Stimulated activated CD4-positive, alpha-beta T cell treated with anti-CD3 and anti-CD28 coated beads, Interleukin-1b, Interleukin-23, amount 100 ng/mL, for 24 hours (primary cell): ENCODE measurements around the gene B4GALNT4.
"Not testable (repeated sequence)": the region's sequence is repeated elsewhere in the genome, so short reads cannot be mapped to it uniquely, and the experiment has no call there.

Experiments used
- DNase-seq, 4 experiments: peaks; one replicate each; pipeline ENCODE4 v3.0.0-alpha.2; 2020; ENCODE audit warnings: low read depth in 4 of 4, low spot score in 1 of 4

The B4GALNT4 gene

GRCh38 chr11:391117-392017 is 22.1 kb downstream of the B4GALNT4 start:
- DNase-seq: no peak

- DNase-seq: no peak
Measured at GRCh38 chr11:392102-392777, 22.9 kb downstream of the B4GALNT4 start.

- no peak for DNase-seq
Measured at GRCh38 chr11:393219-394033, 24.1 kb downstream of the B4GALNT4 start.

GRCh38 chr11:394034-394857 is 24.9 kb downstream of the B4GALNT4 start, which contains the start of gene PKP3:
Gene PKP3, plus strand, starts transcription at chr11:394209. Its CDS starts 84 bp downstream, at chr11:394293.
- DNase-seq: no peak

- no peak for DNase-seq
Measured at GRCh38 chr11:394858-395655, 25.8 kb downstream of the B4GALNT4 start.

- no peak for DNase-seq
Measured at GRCh38 chr11:395866-396265, 26.6 kb downstream of the B4GALNT4 start.

- no peak for DNase-seq
Measured at GRCh38 chr11:396511-396947, 27.2 kb downstream of the B4GALNT4 start.

- DNase-seq: no peak
Measured at GRCh38 chr11:396948-397548, 27.7 kb downstream of the B4GALNT4 start.

- DNase-seq: no peak
Measured at GRCh38 chr11:398826-399225, 29.5 kb downstream of the B4GALNT4 start.

- DNase-seq: no peak
Measured at GRCh38 chr11:399731-400211, 30.5 kb downstream of the B4GALNT4 start.

GRCh38 chr11:400241-400689 is 31.0 kb downstream of the B4GALNT4 start:
- no peak for DNase-seq

- DNase-seq: not testable (repeated sequence)
Measured at GRCh38 chr11:401196-401595, 31.9 kb downstream of the B4GALNT4 start.

- no peak for DNase-seq
Measured at GRCh38 chr11:403021-403760, 33.9 kb downstream of the B4GALNT4 start.

- DNase-seq: no peak
Measured at GRCh38 chr11:403761-404431, 34.6 kb downstream of the B4GALNT4 start.

GRCh38 chr11:404551-405264 is 35.4 kb downstream of the B4GALNT4 start:
- DNase-seq: no peak

GRCh38 chr11:405323-405953 is 36.1 kb downstream of the B4GALNT4 start:
- no peak for DNase-seq
